Retinal pigment epithelial cell (primary cell): ENCODE measurements around the gene PRKAG2.

ENCODE experiments used
- DNase-seq: peaks from one replicate; pipeline ENCODE4 v3.0.0-alpha.2; 2010; ENCODE audit warnings: low read depth
- H3K4me3 ChIP-seq: 2 replicates; pipeline ENCODE4 v1.5.1; 2011; ENCODE audit warnings: mild to moderate bottlenecking, low read length, control low read depth, moderate library complexity
- CTCF ChIP-seq: conservative IDR thresholded peaks from 2 replicates; pipeline ENCODE4 v1.5.1; 2011; ENCODE audit warnings: low read depth, low read length, control low read depth, inconsistent platforms

The PRKAG2 gene

GRCh38 chr7:151508991-151509390 is 367.9 kb downstream of the PRKAG2 start:
- no peak for DNase-seq
- TF ChIP-seq CTCF, result no peak
- H3K4me3 ChIP-seq, result no peak overlapping the region

- H3K4me3 ChIP-seq, result no peak overlapping the region
- DNase-seq, result no peak
- TF ChIP-seq CTCF, result no peak
These were observed 369.1 kb downstream of the PRKAG2 start for GRCh38 chr7:151507806-151508205.

GRCh38 chr7:151506901-151507382 is 370.0 kb downstream of the PRKAG2 start:
- H3K4me3 ChIP-seq, result no peak overlapping the region
- TF ChIP-seq CTCF, result peak; percentile 41
- no peak for DNase-seq
